Pancreas (tissue), 10 donors: ENCODE data around the gene UBQLN1. TPM values are rescaled to one million over a fixed set of nuclear protein-coding genes. Genes with fewer than 3 reads are reported as not detected.

ENCODE experiments used
- ATAC-seq, 4 donors: fragments of 200-7000 bp; cut with Tn5 transposase; one replicate each; pipeline versions ENCODE4 v1.8.0 to v1.9.1; 2020; ENCODE audit warnings: mild to moderate bottlenecking in 4 of 4, moderate library complexity in 4 of 4
- DNase-seq, 6 donors: peaks; one replicate each; pipeline ENCODE4 v3.0.0-alpha.2; 2020
- FAIRE-seq: peaks from 2 replicates; lab custom pipeline; 2012; peaks lifted over from hg19 to GRCh38; lab: Jason Lieb, UNC
- H3K27ac ChIP-seq, 4 donors: fragments of 200-600 bp; sonication (generic); 1 replicate in 3 of 4; 2 replicates in 1 of 4; pipeline versions ENCODE4 v1.5.0 to v1.8.0; 2020
- H3K27me3 ChIP-seq, 4 donors: fragments of 200-600 bp; one replicate each; pipeline ENCODE4 v1.8.0; 2021
- H3K36me3 ChIP-seq, 3 donors: fragments of 200-600 bp; sonication (generic) in 1 of 3; one replicate each; pipeline versions ENCODE4 v1.5.0 to v1.8.0; 2020 to 2021
- H3K4me1 ChIP-seq, 3 donors: fragments of 200-600 bp; one replicate each; pipeline ENCODE4 v1.8.0; 2021
- H3K4me3 ChIP-seq, 4 donors: fragments of 200-600 bp; sonication (generic) in 2 of 4; one replicate each; pipeline versions ENCODE4 v1.5.0 to v1.8.0; 2020 to 2021
- H3K9me3 ChIP-seq, 4 donors: fragments of 200-600 bp; one replicate each; pipeline ENCODE4 v1.8.0; 2021
- WGBS, 2 donors: extraction: QIAGEN DNeasy Blood & Tissue Kit; methylation state at CpG; one replicate each; pipeline ENCODE4 v1.1.7; 2013; 5-methylcytosine and 5-hydroxymethylcytosine counted together
- intact Hi-C, 3 donors: fragments of 100-400 bp; cut with DNase I; formaldehyde crosslinking; loops; one replicate each; pipeline versions ENCODE4 v1.11.1 to v1.14.2; 2022
- polyA plus RNA-seq, 2 donors: library from polyadenylated mRNA; stranded (reverse); fragments of 200-250 nt; gene quantifications; one replicate each; pipeline ENCODE4 v1.2.3, GENCODE V29; 2013
- total RNA-seq, 6 donors: library from RNA; stranded (reverse); fragmentation: NEBNext Ultra II Directional in 4 of 6; extraction: Animal tissue kit (Norgen Biotek cat#: 25700) in 4 of 6; gene quantifications; one replicate each; pipeline versions ENCODE4 v1.2.1 to v1.2.4, GENCODE V29; 2021 to 2023
- TF ChIP-seq, protein P1 (sequence below), 4 donors: fragments of 200-600 bp; sonication (generic) in 3 of 4; IDR thresholded peaks; one replicate each; pipeline versions ENCODE4 v1.5.0 to v1.8.0; 2021; ENCODE audit warnings: antibody characterized with exemption in 4 of 4
- donor health status: healthy with polysubstance abuse.
- donor health status: DM: no; HTN: no; CAD: no; lungs with moderate emphysema.
- donor health status: DM: no; HTN: no; CAD: no.
- donor health status: control.
- donor health status: control.
- donor health status: Bipolar disorder and iron deficiency.
- donor health status: DM: yes; HTN: yes; CAD: no.
- donor health status: DM: no; HTN: no; CAD: no.
- donor health status: DM: no; HTN: no; CAD: no.
- donor health status: DM: yes; HTN: yes; CAD: no.

Gene UBQLN1
- total and polyA plus RNA-seq, 8 donors: 14.3 to 45.9 (median 36.7) TPM

- intact Hi-C loops: no loop called here
- no peaks in the 10 kb centered on the region for H3K36me3 ChIP-seq
- 9 to 16% methylated on average over 1 of the region's 1 CpG for WGBS, 2 donors
- ATAC-seq: peak in 2 of 4 donors; percentile 50 to 54
- no peaks in the 10 kb centered on the region for H3K9me3 ChIP-seq
- peaks cover 0 to 2% (median 0%) of the 10 kb centered on the region in 3 donors for H3K4me1 ChIP-seq
- FAIRE-seq: no peak
- no peak overlapping the region for H3K4me3 ChIP-seq
- TF ChIP-seq, protein P1, sequence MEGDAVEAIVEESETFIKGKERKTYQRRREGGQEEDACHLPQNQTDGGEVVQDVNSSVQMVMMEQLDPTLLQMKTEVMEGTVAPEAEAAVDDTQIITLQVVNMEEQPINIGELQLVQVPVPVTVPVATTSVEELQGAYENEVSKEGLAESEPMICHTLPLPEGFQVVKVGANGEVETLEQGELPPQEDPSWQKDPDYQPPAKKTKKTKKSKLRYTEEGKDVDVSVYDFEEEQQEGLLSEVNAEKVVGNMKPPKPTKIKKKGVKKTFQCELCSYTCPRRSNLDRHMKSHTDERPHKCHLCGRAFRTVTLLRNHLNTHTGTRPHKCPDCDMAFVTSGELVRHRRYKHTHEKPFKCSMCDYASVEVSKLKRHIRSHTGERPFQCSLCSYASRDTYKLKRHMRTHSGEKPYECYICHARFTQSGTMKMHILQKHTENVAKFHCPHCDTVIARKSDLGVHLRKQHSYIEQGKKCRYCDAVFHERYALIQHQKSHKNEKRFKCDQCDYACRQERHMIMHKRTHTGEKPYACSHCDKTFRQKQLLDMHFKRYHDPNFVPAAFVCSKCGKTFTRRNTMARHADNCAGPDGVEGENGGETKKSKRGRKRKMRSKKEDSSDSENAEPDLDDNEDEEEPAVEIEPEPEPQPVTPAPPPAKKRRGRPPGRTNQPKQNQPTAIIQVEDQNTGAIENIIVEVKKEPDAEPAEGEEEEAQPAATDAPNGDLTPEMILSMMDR (IDR thresholded peaks at IDR 0.05): no peak
- no peak for DNase-seq
- no peaks in the 10 kb centered on the region for H3K27me3 ChIP-seq
- no peak overlapping the region for H3K27ac ChIP-seq
These were observed 70.4 kb downstream of the UBQLN1 start for GRCh38 chr9:83637389-83637788.

- Histone ChIP-seq H3K4me1 (peaks cover 0 to 2% (median 0%) of the 10 kb centered on the region in 3 donors), H3K4me3 (no peak overlapping the region), H3K27me3 (no peaks in the 10 kb centered on the region), H3K36me3 (no peaks in the 10 kb centered on the region), H3K9me3 (no peaks in the 10 kb centered on the region), H3K27ac (no peak overlapping the region)
- TF ChIP-seq, protein P1 (IDR thresholded peaks at IDR 0.05): no peak
- no peak for DNase-seq
- no peak for ATAC-seq
- intact Hi-C loops: no loop called here
- FAIRE-seq: peak; percentile 23
These were observed 70.9 kb downstream of the UBQLN1 start for GRCh38 chr9:83636813-83637212.

- DNase-seq (no peak), ATAC-seq (no peak), FAIRE-seq (no peak)
- WGBS, 2 donors: 97% methylated on average over 2 of the region's 2 CpGs
- no peak overlapping the region for H3K4me3 ChIP-seq
- H3K4me1 ChIP-seq: peaks cover 0 to 2% (median 0%) of the 10 kb centered on the region in 3 donors
- no peaks in the 10 kb centered on the region for H3K27me3 ChIP-seq
- TF ChIP-seq, protein P1 (IDR thresholded peaks at IDR 0.05): no peak
- no peaks in the 10 kb centered on the region for H3K9me3 ChIP-seq
- no peaks in the 10 kb centered on the region for H3K36me3 ChIP-seq
- intact Hi-C loops: no loop called here
- H3K27ac ChIP-seq: no peak overlapping the region
These were observed 74.1 kb downstream of the UBQLN1 start for GRCh38 chr9:83633676-83634075.

DNA sequence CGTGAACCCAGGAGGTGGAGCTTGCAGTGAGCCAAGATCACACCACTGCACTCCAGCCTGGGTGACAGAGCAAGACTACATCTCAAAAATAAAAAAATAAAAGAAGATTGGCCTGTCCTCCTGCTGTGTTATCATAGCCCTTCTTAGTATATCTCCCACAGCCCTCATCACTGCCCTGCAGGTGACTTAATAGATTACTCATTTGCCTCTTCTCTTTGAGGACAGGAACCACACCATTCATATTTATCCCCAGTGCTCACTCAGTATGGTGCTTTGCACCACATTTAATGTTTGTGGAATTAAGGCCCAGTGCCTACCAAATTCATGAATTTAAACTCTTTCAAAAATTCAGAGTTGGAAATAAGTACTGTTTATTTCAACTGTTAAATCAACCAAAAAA is 74.5 kb downstream of the UBQLN1 start:
- 86 to 100% methylated on average over 1 of the region's 1 CpG for WGBS, 2 donors
- H3K36me3 ChIP-seq: no peaks in the 10 kb centered on the region
- H3K4me1 ChIP-seq: peaks cover 0 to 2% (median 0%) of the 10 kb centered on the region in 3 donors
- ATAC-seq (no peak), DNase-seq (no peak), FAIRE-seq (no peak)
- TF ChIP-seq, protein P1 (IDR thresholded peaks at IDR 0.05): no peak
- H3K9me3 ChIP-seq: no peaks in the 10 kb centered on the region
- H3K4me3 ChIP-seq: no peak overlapping the region
- H3K27ac ChIP-seq: no peak overlapping the region
- intact Hi-C loops: no loop called here
- no peaks in the 10 kb centered on the region for H3K27me3 ChIP-seq

DNA sequence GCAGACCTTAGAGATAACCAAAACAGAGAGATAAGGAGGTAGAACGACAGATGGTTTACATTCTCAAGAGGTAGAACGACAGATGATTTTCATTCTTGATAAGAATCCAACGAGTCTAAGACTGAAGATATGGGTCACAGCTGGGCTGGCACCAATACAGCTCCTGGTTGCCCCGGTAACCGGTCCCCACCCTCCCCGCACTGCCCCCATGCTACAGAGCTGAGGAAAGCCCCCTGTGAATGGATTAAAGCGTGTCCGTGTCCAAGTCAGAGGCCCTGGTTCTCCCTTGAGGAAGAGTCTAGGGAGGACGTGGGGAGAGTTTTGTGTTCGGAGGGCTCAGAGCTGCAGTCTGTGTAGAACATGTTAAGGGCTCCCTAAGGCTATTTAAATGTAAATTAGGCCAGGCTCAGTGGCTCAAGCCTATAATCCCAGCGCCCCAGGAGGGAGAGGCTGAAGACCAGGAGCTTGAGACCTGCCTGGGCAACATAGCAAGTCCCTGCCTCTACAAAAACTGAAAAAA is 76.8 kb downstream of the UBQLN1 start:
- Histone ChIP-seq H3K36me3 (no peaks in the 10 kb centered on the region), H3K9me3 (no peaks in the 10 kb centered on the region), H3K4me1 (no peaks in the 10 kb centered on the region), H3K4me3 (no peak overlapping the region), H3K27ac (no peak overlapping the region), H3K27me3 (no peaks in the 10 kb centered on the region)
- no peak for ATAC-seq
- DNase-seq: no peak
- intact Hi-C loops: no loop called here
- FAIRE-seq: no peak
- TF ChIP-seq, protein P1 (IDR thresholded peaks at IDR 0.05): no peak
- 51 to 54% methylated on average over 11 of the region's 11 CpGs for WGBS, 2 donors
